ENCODE measurements around the gene SPINT3.

DNA sequence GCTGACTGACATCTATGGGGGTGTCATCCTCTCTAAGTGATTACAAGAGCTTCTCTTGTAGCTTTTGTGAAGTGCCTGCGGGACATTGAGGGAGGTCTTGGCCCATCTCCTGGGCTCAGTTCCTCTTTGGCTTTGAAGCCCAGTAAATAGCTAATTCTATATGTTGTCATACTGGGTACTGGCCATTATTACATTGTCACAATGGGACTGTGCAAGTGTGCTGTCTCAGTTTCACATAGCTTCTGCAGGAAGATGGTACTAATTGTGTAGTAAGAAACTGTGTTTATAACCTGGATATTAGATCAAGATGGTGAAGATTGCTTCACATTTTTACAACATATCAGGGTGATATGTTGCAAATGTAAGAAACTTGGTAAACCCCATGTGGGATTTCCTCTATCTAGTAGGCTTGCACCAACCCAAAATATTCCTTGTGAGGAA lies 19.9 kb downstream of the SPINT3 start:
- TF ChIP-seq, protein P1, sequence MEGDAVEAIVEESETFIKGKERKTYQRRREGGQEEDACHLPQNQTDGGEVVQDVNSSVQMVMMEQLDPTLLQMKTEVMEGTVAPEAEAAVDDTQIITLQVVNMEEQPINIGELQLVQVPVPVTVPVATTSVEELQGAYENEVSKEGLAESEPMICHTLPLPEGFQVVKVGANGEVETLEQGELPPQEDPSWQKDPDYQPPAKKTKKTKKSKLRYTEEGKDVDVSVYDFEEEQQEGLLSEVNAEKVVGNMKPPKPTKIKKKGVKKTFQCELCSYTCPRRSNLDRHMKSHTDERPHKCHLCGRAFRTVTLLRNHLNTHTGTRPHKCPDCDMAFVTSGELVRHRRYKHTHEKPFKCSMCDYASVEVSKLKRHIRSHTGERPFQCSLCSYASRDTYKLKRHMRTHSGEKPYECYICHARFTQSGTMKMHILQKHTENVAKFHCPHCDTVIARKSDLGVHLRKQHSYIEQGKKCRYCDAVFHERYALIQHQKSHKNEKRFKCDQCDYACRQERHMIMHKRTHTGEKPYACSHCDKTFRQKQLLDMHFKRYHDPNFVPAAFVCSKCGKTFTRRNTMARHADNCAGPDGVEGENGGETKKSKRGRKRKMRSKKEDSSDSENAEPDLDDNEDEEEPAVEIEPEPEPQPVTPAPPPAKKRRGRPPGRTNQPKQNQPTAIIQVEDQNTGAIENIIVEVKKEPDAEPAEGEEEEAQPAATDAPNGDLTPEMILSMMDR (IDR thresholded peaks at IDR 0.05): no peak
- TF ChIP-seq EP300 (IDR thresholded peaks at IDR 0.05): no peak
- TF ChIP-seq POLR2AphosphoS5 (IDR thresholded peaks at IDR 0.05): no peak

Measured in suprapubic skin (tissue), 4 donors.